Peyer's patch (tissue), 4 donors: Measurements from ENCODE around the gene GOLGB1.

Source experiments
- POLR2A ChIP-seq, 2 donors: fragments of 450-650 bp; IDR thresholded peaks; one replicate each; pipeline ENCODE4 v1.5.1; 2017; ENCODE audit warnings: antibody characterized with exemption in 2 of 2, mild to moderate bottlenecking in 2 of 2, moderate library complexity in 2 of 2
- TF ChIP-seq, protein P1 (sequence below), 6 experiments: fragments of 450-650 bp in 4 of 6; fragments of 200-600 bp in 2 of 6; sonication (generic) in 1 of 6; IDR thresholded peaks; one replicate each; pipeline ENCODE4 v1.5.1; 2017 to 2019; ENCODE audit warnings: antibody characterized with exemption in 6 of 6, mild to moderate bottlenecking in 3 of 6, moderate library complexity in 1 of 6

GRCh38 chr3:121757812-121758545 lies 8.4 kb upstream of the GOLGB1 start:
- TF ChIP-seq, protein P1, sequence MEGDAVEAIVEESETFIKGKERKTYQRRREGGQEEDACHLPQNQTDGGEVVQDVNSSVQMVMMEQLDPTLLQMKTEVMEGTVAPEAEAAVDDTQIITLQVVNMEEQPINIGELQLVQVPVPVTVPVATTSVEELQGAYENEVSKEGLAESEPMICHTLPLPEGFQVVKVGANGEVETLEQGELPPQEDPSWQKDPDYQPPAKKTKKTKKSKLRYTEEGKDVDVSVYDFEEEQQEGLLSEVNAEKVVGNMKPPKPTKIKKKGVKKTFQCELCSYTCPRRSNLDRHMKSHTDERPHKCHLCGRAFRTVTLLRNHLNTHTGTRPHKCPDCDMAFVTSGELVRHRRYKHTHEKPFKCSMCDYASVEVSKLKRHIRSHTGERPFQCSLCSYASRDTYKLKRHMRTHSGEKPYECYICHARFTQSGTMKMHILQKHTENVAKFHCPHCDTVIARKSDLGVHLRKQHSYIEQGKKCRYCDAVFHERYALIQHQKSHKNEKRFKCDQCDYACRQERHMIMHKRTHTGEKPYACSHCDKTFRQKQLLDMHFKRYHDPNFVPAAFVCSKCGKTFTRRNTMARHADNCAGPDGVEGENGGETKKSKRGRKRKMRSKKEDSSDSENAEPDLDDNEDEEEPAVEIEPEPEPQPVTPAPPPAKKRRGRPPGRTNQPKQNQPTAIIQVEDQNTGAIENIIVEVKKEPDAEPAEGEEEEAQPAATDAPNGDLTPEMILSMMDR (IDR thresholded peaks at IDR 0.05), result no peak
- no peak for TF ChIP-seq POLR2A (IDR thresholded peaks at IDR 0.05)
